ENCODE results near the gene POLR2C. TPM values are rescaled to one million over a fixed set of nuclear protein-coding genes. Genes with fewer than 3 reads are reported as not detected.

Gene POLR2C
- total RNA-seq, 2 donors from 2014 or later: 99.6 to 182 TPM

GRCh38 chr16:57464523-57464922 lies 2.0 kb downstream of the POLR2C start:
- Histone ChIP-seq H3K9me3 (no peaks in the 10 kb centered on the region), H3K4me3 (no peak overlapping the region), H3K27ac (no peak overlapping the region), H3K36me3 (peaks cover 4 to 13% of the 10 kb centered on the region in 2 donors), H3K4me1 (replicated peaks) (no peaks in the 10 kb centered on the region), H3K27me3 (replicated peaks; ENCODE audit: insufficient read depth) (no peaks in the 10 kb centered on the region)
- WGBS: 90% methylated on average over 2 of the region's 2 CpGs
- no peak for DNase-seq (ENCODE audit: low spot score)
- intact Hi-C loops (cut with DNase I): no loop called here
- TF ChIP-seq CTCF (IDR thresholded peaks at IDR 0.05): no peak
- TF ChIP-seq POLR2AphosphoS5 (IDR thresholded peaks at IDR 0.05): no peak
- TF ChIP-seq POLR2A (IDR thresholded peaks at IDR 0.05): no peak

GRCh38 chr16:57468346-57468745 lies 5.9 kb downstream of the POLR2C start:
- no peaks in the 10 kb centered on the region for H3K27me3 ChIP-seq (replicated peaks; ENCODE audit: insufficient read depth)
- H3K36me3 ChIP-seq: peaks cover 4 to 31% of the 10 kb centered on the region in 2 donors
- H3K9me3 ChIP-seq: no peaks in the 10 kb centered on the region
- H3K27ac ChIP-seq: no peak overlapping the region
- intact Hi-C loops (cut with DNase I): no loop called here
- H3K4me1 ChIP-seq (replicated peaks): no peaks in the 10 kb centered on the region
- DNase-seq (ENCODE audit: low spot score): no peak
- no peak overlapping the region for H3K4me3 ChIP-seq
- WGBS: 83% methylated on average over 2 of the region's 2 CpGs
- TF ChIP-seq CTCF (IDR thresholded peaks at IDR 0.05) (no peak), POLR2AphosphoS5 (IDR thresholded peaks at IDR 0.05) (no peak), POLR2A (IDR thresholded peaks at IDR 0.05) (no peak)

GRCh38 chr16:57469046-57469445 lies 6.6 kb downstream of the POLR2C start:
- H3K27me3 ChIP-seq (replicated peaks; ENCODE audit: insufficient read depth): no peaks in the 10 kb centered on the region
- TF ChIP-seq POLR2AphosphoS5 (IDR thresholded peaks at IDR 0.05) (no peak), POLR2A (IDR thresholded peaks at IDR 0.05) (no peak), CTCF (IDR thresholded peaks at IDR 0.05) (no peak)
- H3K4me3 ChIP-seq: no peak overlapping the region
- no peaks in the 10 kb centered on the region for H3K9me3 ChIP-seq
- H3K36me3 ChIP-seq: peaks cover 4 to 31% of the 10 kb centered on the region in 2 donors
- intact Hi-C loops (cut with DNase I): no loop called here
- H3K4me1 ChIP-seq (replicated peaks): no peaks in the 10 kb centered on the region
- WGBS: 84% methylated on average over 11 of the region's 11 CpGs
- DNase-seq (ENCODE audit: low spot score): no peak
- H3K27ac ChIP-seq: no peak overlapping the region

GRCh38 chr16:57469917-57470470 lies 7.5 kb downstream of the POLR2C start:
- 61% methylated on average over 9 of the region's 9 CpGs for WGBS
- Histone ChIP-seq H3K36me3 (peaks cover 4 to 31% of the 10 kb centered on the region in 2 donors), H3K27me3 (replicated peaks; ENCODE audit: insufficient read depth) (no peaks in the 10 kb centered on the region), H3K9me3 (no peaks in the 10 kb centered on the region), H3K4me3 (no peak overlapping the region), H3K27ac (no peak overlapping the region), H3K4me1 (replicated peaks) (no peaks in the 10 kb centered on the region)
- TF ChIP-seq POLR2A (IDR thresholded peaks at IDR 0.05): no peak
- TF ChIP-seq POLR2AphosphoS5 (IDR thresholded peaks at IDR 0.05): no peak
- no peak for DNase-seq (ENCODE audit: low spot score)
- intact Hi-C loops (cut with DNase I): no loop called here

- TF ChIP-seq POLR2A (IDR thresholded peaks at IDR 0.05) (no peak), POLR2AphosphoS5 (IDR thresholded peaks at IDR 0.05) (no peak), CTCF (IDR thresholded peaks at IDR 0.05) (no peak)
- Histone ChIP-seq H3K9me3 (no peaks in the 10 kb centered on the region), H3K27me3 (replicated peaks; ENCODE audit: insufficient read depth) (no peaks in the 10 kb centered on the region), H3K4me1 (replicated peaks) (no peaks in the 10 kb centered on the region), H3K36me3 (peaks cover 4 to 31% of the 10 kb centered on the region in 2 donors), H3K27ac (no peak overlapping the region), H3K4me3 (no peak overlapping the region)
- intact Hi-C loops (cut with DNase I): no loop called here
- 32% methylated on average over 6 of the region's 6 CpGs for WGBS
- DNase-seq (ENCODE audit: low spot score): no peak
Measured at GRCh38 chr16:57470711-57471110, 8.2 kb downstream of the POLR2C start.
